ENCODE results near the gene PRCC.

The PRCC gene

GRCh38 chr1:156775799-156776198 lies 8.5 kb downstream of the PRCC start:
- Histone ChIP-seq H3K27ac (ENCODE audit: insufficient read depth, low read depth, low read length, poor library complexity, severe bottlenecking) (no peak overlapping the region), H3K9me3 (ENCODE audit: control insufficient read depth, low read length) (no peaks in the 10 kb centered on the region), H3K36me3 (ENCODE audit: control insufficient read depth, insufficient read depth, low read length) (peaks cover 8% of the 10 kb centered on the region), H3K27me3 (ENCODE audit: control insufficient read depth, insufficient read depth, low read length, poor library complexity, severe bottlenecking) (no peaks in the 10 kb centered on the region), H3K4me1 (ENCODE audit: control insufficient read depth, insufficient read depth, low read length) (no peaks in the 10 kb centered on the region), H3K4me3 (ENCODE audit: insufficient read depth, low read depth, low read length) (no peak overlapping the region)
- WGBS, 2 experiments = 92 to 95% methylated on average over 4 to 5 of the region's 5 CpGs

- H3K27ac ChIP-seq (ENCODE audit: insufficient read depth, low read depth, low read length, poor library complexity, severe bottlenecking) = no peak overlapping the region
- 91 to 96% methylated on average over 4 of the region's 4 CpGs for WGBS, 2 experiments
- H3K4me1 ChIP-seq (ENCODE audit: control insufficient read depth, insufficient read depth, low read length) = no peaks in the 10 kb centered on the region
- H3K27me3 ChIP-seq (ENCODE audit: control insufficient read depth, insufficient read depth, low read length, poor library complexity, severe bottlenecking) = no peaks in the 10 kb centered on the region
- H3K4me3 ChIP-seq (ENCODE audit: insufficient read depth, low read depth, low read length) = no peak overlapping the region
- no peaks in the 10 kb centered on the region for H3K9me3 ChIP-seq (ENCODE audit: control insufficient read depth, low read length)
- H3K36me3 ChIP-seq (ENCODE audit: control insufficient read depth, insufficient read depth, low read length) = no peaks in the 10 kb centered on the region
Measured at GRCh38 chr1:156776942-156777341, 9.6 kb downstream of the PRCC start.

GRCh38 chr1:156777573-156777972 lies 10.2 kb downstream of the PRCC start:
- Histone ChIP-seq H3K4me3 (ENCODE audit: insufficient read depth, low read depth, low read length) (no peak overlapping the region), H3K9me3 (ENCODE audit: control insufficient read depth, low read length) (no peaks in the 10 kb centered on the region), H3K36me3 (ENCODE audit: control insufficient read depth, insufficient read depth, low read length) (no peaks in the 10 kb centered on the region), H3K4me1 (ENCODE audit: control insufficient read depth, insufficient read depth, low read length) (no peaks in the 10 kb centered on the region), H3K27ac (ENCODE audit: insufficient read depth, low read depth, low read length, poor library complexity, severe bottlenecking) (no peak overlapping the region), H3K27me3 (ENCODE audit: control insufficient read depth, insufficient read depth, low read length, poor library complexity, severe bottlenecking) (no peaks in the 10 kb centered on the region)
- WGBS, 2 experiments = 85 to 91% methylated on average over 1 of the region's 1 CpG

- Histone ChIP-seq H3K27me3 (ENCODE audit: control insufficient read depth, insufficient read depth, low read length, poor library complexity, severe bottlenecking) (no peaks in the 10 kb centered on the region), H3K4me3 (ENCODE audit: insufficient read depth, low read depth, low read length) (no peak overlapping the region), H3K4me1 (ENCODE audit: control insufficient read depth, insufficient read depth, low read length) (no peaks in the 10 kb centered on the region), H3K36me3 (ENCODE audit: control insufficient read depth, insufficient read depth, low read length) (peaks cover 20% of the 10 kb centered on the region), H3K27ac (ENCODE audit: insufficient read depth, low read depth, low read length, poor library complexity, severe bottlenecking) (no peak overlapping the region), H3K9me3 (ENCODE audit: control insufficient read depth, low read length) (no peaks in the 10 kb centered on the region)
Measured at GRCh38 chr1:156781585-156782186, 14.4 kb downstream of the PRCC start.

- Histone ChIP-seq H3K27ac (ENCODE audit: insufficient read depth, low read depth, low read length, poor library complexity, severe bottlenecking) (no peak overlapping the region), H3K4me3 (ENCODE audit: insufficient read depth, low read depth, low read length) (no peak overlapping the region), H3K27me3 (ENCODE audit: control insufficient read depth, insufficient read depth, low read length, poor library complexity, severe bottlenecking) (no peaks in the 10 kb centered on the region), H3K36me3 (ENCODE audit: control insufficient read depth, insufficient read depth, low read length) (peaks cover 29% of the 10 kb centered on the region), H3K9me3 (ENCODE audit: control insufficient read depth, low read length) (no peaks in the 10 kb centered on the region), H3K4me1 (ENCODE audit: control insufficient read depth, insufficient read depth, low read length) (no peaks in the 10 kb centered on the region)
- 95 to 97% methylated on average over 6 of the region's 6 CpGs for WGBS, 2 experiments
Measured at GRCh38 chr1:156785458-156785857, 18.1 kb downstream of the PRCC start.

- H3K27ac ChIP-seq (ENCODE audit: insufficient read depth, low read depth, low read length, poor library complexity, severe bottlenecking) = no peak overlapping the region
- no peaks in the 10 kb centered on the region for H3K27me3 ChIP-seq (ENCODE audit: control insufficient read depth, insufficient read depth, low read length, poor library complexity, severe bottlenecking)
- WGBS, 2 experiments = 96 to 97% methylated on average over 10 of the region's 10 CpGs
- no peaks in the 10 kb centered on the region for H3K9me3 ChIP-seq (ENCODE audit: control insufficient read depth, low read length)
- peaks cover 38% of the 10 kb centered on the region for H3K36me3 ChIP-seq (ENCODE audit: control insufficient read depth, insufficient read depth, low read length)
- no peak overlapping the region for H3K4me3 ChIP-seq (ENCODE audit: insufficient read depth, low read depth, low read length)
- no peaks in the 10 kb centered on the region for H3K4me1 ChIP-seq (ENCODE audit: control insufficient read depth, insufficient read depth, low read length)
Measured at GRCh38 chr1:156786640-156787039, 19.3 kb downstream of the PRCC start.

- Histone ChIP-seq H3K36me3 (ENCODE audit: control insufficient read depth, insufficient read depth, low read length) (peaks cover 48% of the 10 kb centered on the region), H3K4me1 (ENCODE audit: control insufficient read depth, insufficient read depth, low read length) (no peaks in the 10 kb centered on the region), H3K4me3 (ENCODE audit: insufficient read depth, low read depth, low read length) (no peak overlapping the region), H3K9me3 (ENCODE audit: control insufficient read depth, low read length) (no peaks in the 10 kb centered on the region), H3K27ac (ENCODE audit: insufficient read depth, low read depth, low read length, poor library complexity, severe bottlenecking) (no peak overlapping the region), H3K27me3 (ENCODE audit: control insufficient read depth, insufficient read depth, low read length, poor library complexity, severe bottlenecking) (no peaks in the 10 kb centered on the region)
- 86 to 96% methylated on average over 2 of the region's 2 CpGs for WGBS, 2 experiments
Measured at GRCh38 chr1:156788136-156788535, 20.8 kb downstream of the PRCC start.

- Histone ChIP-seq H3K27me3 (ENCODE audit: control insufficient read depth, insufficient read depth, low read length, poor library complexity, severe bottlenecking) (no peaks in the 10 kb centered on the region), H3K4me1 (ENCODE audit: control insufficient read depth, insufficient read depth, low read length) (no peaks in the 10 kb centered on the region), H3K27ac (ENCODE audit: insufficient read depth, low read depth, low read length, poor library complexity, severe bottlenecking) (no peak overlapping the region), H3K36me3 (ENCODE audit: control insufficient read depth, insufficient read depth, low read length) (peaks cover 51% of the 10 kb centered on the region), H3K9me3 (ENCODE audit: control insufficient read depth, low read length) (no peaks in the 10 kb centered on the region), H3K4me3 (ENCODE audit: insufficient read depth, low read depth, low read length) (no peak overlapping the region)
- 96 to 98% methylated on average over 4 of the region's 4 CpGs for WGBS, 2 experiments
Measured at GRCh38 chr1:156789621-156790318, 22.4 kb downstream of the PRCC start.

- Histone ChIP-seq H3K9me3 (ENCODE audit: control insufficient read depth, low read length) (no peaks in the 10 kb centered on the region), H3K27ac (ENCODE audit: insufficient read depth, low read depth, low read length, poor library complexity, severe bottlenecking) (no peak overlapping the region), H3K4me3 (ENCODE audit: insufficient read depth, low read depth, low read length) (no peak overlapping the region), H3K27me3 (ENCODE audit: control insufficient read depth, insufficient read depth, low read length, poor library complexity, severe bottlenecking) (no peaks in the 10 kb centered on the region), H3K36me3 (ENCODE audit: control insufficient read depth, insufficient read depth, low read length) (peaks cover 65% of the 10 kb centered on the region), H3K4me1 (ENCODE audit: control insufficient read depth, insufficient read depth, low read length) (no peaks in the 10 kb centered on the region)
- 95 to 96% methylated on average over 6 of the region's 7 CpGs for WGBS, 2 experiments
Measured at GRCh38 chr1:156794506-156795373, 27.4 kb downstream of the PRCC start.

- Histone ChIP-seq H3K36me3 (ENCODE audit: control insufficient read depth, insufficient read depth, low read length) (peaks cover 70% of the 10 kb centered on the region), H3K27me3 (ENCODE audit: control insufficient read depth, insufficient read depth, low read length, poor library complexity, severe bottlenecking) (no peaks in the 10 kb centered on the region), H3K4me1 (ENCODE audit: control insufficient read depth, insufficient read depth, low read length) (no peaks in the 10 kb centered on the region), H3K9me3 (ENCODE audit: control insufficient read depth, low read length) (no peaks in the 10 kb centered on the region), H3K4me3 (ENCODE audit: insufficient read depth, low read depth, low read length) (no peak overlapping the region), H3K27ac (ENCODE audit: insufficient read depth, low read depth, low read length, poor library complexity, severe bottlenecking) (no peak overlapping the region)
- 91 to 96% methylated on average over 5 of the region's 5 CpGs for WGBS, 2 experiments
Measured at GRCh38 chr1:156795374-156795733, 28.0 kb downstream of the PRCC start.
